GM13977 (cell line): ENCODE results near the gene RAB36.

Experiments
- DNase-seq: peaks from one replicate; pipeline ENCODE4 v3.0.0; 2012; ENCODE audit warnings: low spot score
- CTCF ChIP-seq: IDR thresholded peaks from 2 replicates; pipeline ENCODE4 v1.5.1; 2012; ENCODE audit warnings: mild to moderate bottlenecking, control low read depth; ENCODE audit not compliant: insufficient read depth; ENCODE audit errors: extremely low read depth, missing control alignments
- in situ Hi-C: fragments of 300-500 bp; cut with MboI; formaldehyde crosslinking; loops from one replicate; pipeline ENCODE4 v1.12.0; 2022; ENCODE audit warnings: low sequenced_read_pairs, low pct_unique_long_range_greater_than_20kb, mixed read lengths, inconsistent platforms; ENCODE audit not compliant: unreplicated experiment

The RAB36 gene

GRCh38 chr22:23187871-23188700 is 42.8 kb downstream of the RAB36 start:
- TF ChIP-seq CTCF = no peak
- in situ Hi-C loops = loop anchor here (25.0 kb wide), 1 partner anchor 199 kb away; no protein-coding TSS in a partner anchor

GRCh38 chr22:23190526-23190925 is 45.2 kb downstream of the RAB36 start:
- no peak for DNase-seq
- no peak for TF ChIP-seq CTCF
- in situ Hi-C loops = loop anchor here (25.0 kb wide), 1 partner anchor 197 kb away; no protein-coding TSS in a partner anchor

More at GRCh38 chr22:23187871-23188700, 42.8 kb downstream of the RAB36 start:
- no peak for DNase-seq

GRCh38 chr22:23192133-23192532 is 46.9 kb downstream of the RAB36 start:
- DNase-seq = no peak
- no peak for TF ChIP-seq CTCF
- in situ Hi-C loops = loop anchor here (25.0 kb wide), 1 partner anchor 195 kb away; no protein-coding TSS in a partner anchor

- no peak for DNase-seq
- no peak for TF ChIP-seq CTCF
- in situ Hi-C loops = loop anchor here (25.0 kb wide), 1 partner anchor 195 kb away; no protein-coding TSS in a partner anchor
These were observed 47.3 kb downstream of the RAB36 start for GRCh38 chr22:23192558-23192957.

GRCh38 chr22:23193196-23193827 is 48.0 kb downstream of the RAB36 start:
- no peak for TF ChIP-seq CTCF
- DNase-seq = no peak
- in situ Hi-C loops = loop anchor here (25.0 kb wide), 1 partner anchor 194 kb away; no protein-coding TSS in a partner anchor

- in situ Hi-C loops = loop anchor here (25.0 kb wide), 1 partner anchor 193 kb away; no protein-coding TSS in a partner anchor
- no peak for DNase-seq
- no peak for TF ChIP-seq CTCF
These were observed 48.6 kb downstream of the RAB36 start for GRCh38 chr22:23193882-23194281.
